NCI-H345 treated with DMSO at 0.1 percent for 48 hours (cell line): ENCODE measurements around the gene TMEM176B.

Experiments used
- DNase-seq: peaks from one replicate; lab custom pipeline; 2025; ENCODE audit not compliant: unreplicated experiment; lab: John Stamatoyannopoulos, UW

Gene TMEM176B

DNA sequence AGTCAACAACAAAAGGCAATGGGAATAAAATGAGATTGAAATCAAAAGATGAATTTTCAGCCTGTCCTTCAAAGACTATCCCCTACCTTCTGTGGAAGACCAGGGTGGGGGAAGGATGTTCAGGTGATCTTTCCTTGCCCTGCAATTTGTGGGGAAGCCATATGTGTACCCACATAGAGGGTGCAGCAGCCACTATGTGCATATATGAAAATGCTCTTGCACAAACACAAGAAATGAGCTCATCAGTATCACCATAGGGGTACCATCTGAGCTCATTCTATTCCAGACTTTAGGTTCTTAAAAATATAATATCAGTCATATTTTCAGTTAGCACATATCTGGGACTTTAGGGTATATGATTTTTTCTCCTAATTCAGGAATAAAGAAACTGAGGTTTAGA is 45.2 kb downstream of the TMEM176B start:
- DNase-seq, result no peak

DNA sequence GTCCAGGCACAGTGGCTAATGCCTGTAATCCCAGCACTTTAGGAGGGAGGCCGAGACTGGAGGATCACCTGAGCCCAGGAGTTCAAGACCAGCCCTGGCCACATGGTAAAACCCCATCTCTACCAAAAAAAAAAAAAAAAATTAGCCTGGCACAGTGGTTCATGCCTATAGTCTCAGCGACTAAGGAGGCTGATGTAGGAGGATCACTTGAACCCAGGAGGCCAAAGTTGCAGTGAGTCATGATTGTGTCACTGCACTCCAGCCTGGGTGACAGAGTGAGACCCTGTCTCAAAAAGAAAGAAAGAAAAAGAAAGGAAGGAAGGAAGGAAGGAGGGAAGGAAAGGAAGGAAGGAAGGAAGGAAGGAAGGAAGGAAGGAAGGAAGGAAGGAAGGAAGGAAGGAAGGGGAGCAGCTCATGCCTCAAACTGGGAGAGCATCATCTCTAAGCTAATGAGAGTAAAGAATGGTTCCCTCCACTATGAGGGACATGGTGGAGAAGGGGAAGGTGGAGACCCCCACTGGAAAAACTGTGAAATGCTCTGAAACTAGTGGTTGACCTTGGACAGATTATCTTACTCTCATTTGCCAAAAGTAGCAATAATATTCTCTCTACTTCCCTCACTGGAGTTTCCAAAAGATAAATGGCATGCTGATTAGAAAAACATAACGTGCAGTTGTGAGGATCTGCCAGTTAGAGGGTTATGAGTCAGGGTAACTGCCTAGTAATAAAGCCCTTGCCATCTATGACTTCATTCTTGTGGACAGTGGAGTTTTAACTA is 46.1 kb downstream of the TMEM176B start:
- no peak for DNase-seq

DNA sequence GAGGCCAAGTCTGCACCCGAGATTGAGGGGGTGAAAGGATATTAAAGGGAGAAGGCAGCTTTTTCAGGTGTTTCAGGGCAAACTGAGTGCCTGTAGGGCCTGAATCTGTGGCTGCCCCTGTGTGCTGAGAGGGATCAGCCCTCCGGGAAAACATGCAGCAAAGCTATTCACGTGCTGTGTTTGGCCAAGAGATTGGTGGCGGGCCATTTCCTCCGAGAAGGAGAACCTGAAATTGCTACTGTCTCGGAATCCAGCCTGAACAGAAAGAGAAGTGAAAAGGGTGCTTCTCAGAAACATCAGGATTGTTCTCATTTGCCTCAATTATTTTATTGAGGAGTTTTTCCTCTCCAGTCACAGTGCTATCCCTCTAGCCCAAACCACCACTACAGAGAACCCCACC is 46.9 kb downstream of the TMEM176B start:
- no peak for DNase-seq

GRCh38 chr7:150751702-150752101 is 48.5 kb downstream of the TMEM176B start:
- DNase-seq, result no peak

DNA sequence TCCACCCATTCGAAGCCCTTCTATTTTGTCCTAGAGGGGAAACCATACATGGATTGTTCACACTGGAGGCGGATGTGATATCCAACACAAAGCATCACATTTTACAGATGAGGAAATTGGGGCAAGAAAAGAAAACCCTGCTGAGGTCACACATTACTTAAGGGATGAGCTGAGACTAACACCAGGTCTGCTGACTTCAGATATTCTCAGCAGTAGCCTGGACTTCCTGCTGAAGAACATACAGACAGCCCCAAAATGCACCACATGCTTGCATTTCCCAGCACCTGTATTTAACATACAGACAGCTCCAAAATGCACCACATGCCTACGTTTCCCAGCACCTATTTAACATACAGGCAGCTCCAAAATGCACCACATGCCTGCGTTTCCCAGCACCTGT is 51.8 kb downstream of the TMEM176B start:
- no peak for DNase-seq

GRCh38 chr7:150746921-150747320 is 53.2 kb downstream of the TMEM176B start:
- no peak for DNase-seq

DNA sequence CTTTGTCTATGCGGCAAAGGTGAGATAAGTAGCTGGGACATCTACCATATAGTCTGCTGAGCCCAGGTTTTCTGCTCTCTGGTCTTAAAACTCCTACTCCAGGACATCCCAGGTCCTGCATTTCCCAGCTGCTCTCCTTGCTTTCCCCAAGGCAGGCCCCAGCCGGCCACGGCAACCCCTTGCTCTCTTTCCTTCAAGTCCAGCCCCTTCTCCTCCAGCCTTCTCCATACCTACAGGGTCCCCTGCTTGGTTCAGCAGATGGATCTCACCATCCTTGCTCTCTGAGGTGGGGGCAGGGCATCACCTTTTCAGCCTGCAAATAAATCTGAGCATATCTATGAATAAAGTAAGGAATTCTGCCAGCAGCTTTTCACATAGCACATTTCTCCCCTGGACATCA is 54.3 kb downstream of the TMEM176B start:
- no peak for DNase-seq

GRCh38 chr7:150745086-150745485 is 55.1 kb downstream of the TMEM176B start:
- no peak for DNase-seq

GRCh38 chr7:150744041-150744656 is 56.0 kb downstream of the TMEM176B start:
- no peak for DNase-seq

DNA sequence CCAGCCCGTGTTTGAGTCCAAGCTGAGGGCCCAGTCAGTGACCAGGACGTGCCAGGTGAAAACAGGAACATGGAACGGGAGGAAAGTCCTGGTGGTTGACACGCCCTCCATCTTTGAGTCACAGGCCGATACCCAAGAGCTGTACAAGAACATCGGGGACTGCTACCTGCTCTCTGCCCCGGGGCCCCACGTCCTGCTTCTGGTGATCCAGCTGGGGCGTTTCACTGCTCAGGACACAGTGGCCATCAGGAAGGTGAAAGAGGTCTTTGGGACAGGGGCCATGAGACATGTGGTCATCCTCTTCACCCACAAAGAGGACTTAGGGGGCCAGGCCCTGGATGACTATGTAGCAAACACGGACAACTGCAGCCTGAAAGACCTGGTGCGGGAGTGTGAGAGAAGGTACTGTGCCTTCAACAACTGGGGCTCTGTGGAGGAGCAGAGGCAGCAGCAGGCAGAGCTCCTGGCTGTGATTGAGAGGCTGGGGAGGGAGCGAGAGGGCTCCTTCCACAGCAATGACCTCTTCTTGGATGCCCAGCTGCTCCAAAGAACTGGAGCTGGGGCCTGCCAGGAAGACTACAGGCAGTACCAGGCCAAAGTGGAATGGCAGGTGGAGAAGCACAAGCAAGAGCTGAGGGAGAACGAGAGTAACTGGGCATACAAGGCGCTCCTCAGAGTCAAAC is 57.7 kb downstream of the TMEM176B start:
- no peak for DNase-seq
